Measurements from ENCODE around the gene RBMX. TPM values are rescaled to one million over a fixed set of nuclear protein-coding genes. Genes with fewer than 3 reads are reported as not detected.
A peak's percentile ranks its signal among the peaks of the same experiment; 100 is the strongest.

The RBMX gene
- total and polyA plus RNA-seq, 2 of the 13 experiments (the other 11 are each of a cell fraction or from before 2014, with no cell fraction given): 114 to 254 TPM

DNA sequence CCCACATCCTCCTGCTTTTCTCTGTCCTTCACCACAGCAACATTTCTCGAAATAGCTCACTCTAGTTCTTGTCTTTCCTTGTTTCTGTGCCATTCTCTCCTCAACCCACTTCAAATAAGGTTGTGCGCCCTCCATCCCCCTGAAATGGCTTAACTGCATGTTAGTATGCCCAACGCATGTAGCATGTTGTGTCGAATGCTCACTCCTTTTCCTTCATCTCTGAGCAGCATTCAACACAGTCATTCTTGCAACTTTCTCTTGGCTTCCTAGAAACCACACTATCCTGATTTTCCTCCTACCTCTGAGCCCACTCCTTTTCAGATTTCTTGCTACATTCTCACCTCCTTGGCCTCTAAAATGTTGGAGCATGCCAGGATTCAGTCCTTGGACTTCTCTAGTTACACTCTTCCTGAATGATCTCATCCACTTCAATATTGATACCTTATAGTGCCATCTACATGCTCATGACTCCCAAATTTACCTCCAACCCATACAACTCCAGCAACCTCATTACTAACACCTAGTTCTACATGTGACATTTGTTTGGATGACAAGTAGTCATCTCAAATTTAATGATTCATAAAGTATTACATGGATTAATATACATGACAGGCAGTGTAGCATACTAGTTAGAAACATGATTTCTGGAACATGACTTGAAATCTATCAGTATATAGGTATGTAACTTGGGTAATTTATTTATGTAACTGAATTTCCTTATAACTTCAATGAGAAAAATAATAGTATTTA is 22.3 kb downstream of the RBMX start:
- Histone ChIP-seq H3K27me3 (ENCODE audit: control insufficient read depth in 1 of 2, insufficient read depth in 2 of 2, low read length in 2 of 2) (no peaks in the 10 kb centered on the region), H3K4me2 (ENCODE audit: low read depth, low read length) (no peak overlapping the region), H4K20me1 (ENCODE audit: insufficient read depth, low read length) (no peaks in the 10 kb centered on the region), H3K9ac (ENCODE audit: insufficient read depth, low read depth, low read length) (no peak overlapping the region), H3K4me3 (replicated peaks in 1 of 3; ENCODE audit: insufficient read depth in 1 of 3, low read depth in 2 of 3, low read length in 3 of 3) (no peak overlapping the region), H3K4me1 (ENCODE audit: insufficient read depth, low read length) (no peaks in the 10 kb centered on the region), H3K79me2 (ENCODE audit: insufficient read depth, low read length) (no peaks in the 10 kb centered on the region), H2AFZ (ENCODE audit: low read length) (no peak overlapping the region), H3K36me3 (replicated peaks in 1 of 2; ENCODE audit: control insufficient read depth in 1 of 2, insufficient read depth in 2 of 2, low read length in 2 of 2) (0 out of 5 replicates have a peak, but pooled peaks cover 0 to 1% of the 10 kb centered on the region in 2 experiments), H3K27ac (ENCODE audit: extremely low read length, insufficient read depth, low read length) (no peak overlapping the region), H3K9me3 (ENCODE audit: low read length) (no peaks in the 10 kb centered on the region)
- no peak for ATAC-seq
- BruUV-seq (replicated peaks): no TSS peak
- CTCF ChIA-PET (ENCODE audit: low intra/inter-chr PET ratio, low total read pairs): no interaction called here
- 96% methylated on average over 4 of the region's 4 CpGs for WGBS (ENCODE audit: low lambda C conversion rate)
- FAIRE-seq: peak; percentile 46
- in situ Hi-C loops (cut with HindIII; ENCODE audit: extremely low pct_ligation_motif_present, low pct_unique_long_range_greater_than_20kb): no loop called here
- POLR2A ChIA-PET: no interaction called here
- TF ChIP-seq ZNF792 (CRISPR knock-in tag; IDR thresholded peaks at IDR 0.05) (no peak), RARA (CRISPR knock-in tag; IDR thresholded peaks at IDR 0.05) (no peak), ATAD3A (CRISPR knock-in tag; IDR thresholded peaks at IDR 0.05) (no peak), RNF2 (conservative IDR thresholded peaks at IDR 0.05; ENCODE audit: low read depth) (no peak), RELA (CRISPR knock-in tag; IDR thresholded peaks at IDR 0.05) (no peak), MAFG (CRISPR knock-in tag; IDR thresholded peaks at IDR 0.05) (no peak), ZNF564 (CRISPR knock-in tag; IDR thresholded peaks at IDR 0.05) (no peak), ZMYM2 (CRISPR knock-in tag; IDR thresholded peaks at IDR 0.05) (no peak), RBM22 (optimal IDR thresholded peaks at IDR 0.05; ENCODE audit: low read length) (peak; percentile 63), PHF20 (CRISPR knock-in tag; IDR thresholded peaks at IDR 0.05) (no peak), POLR2G (IDR thresholded peaks at IDR 0.05; ENCODE audit: low read depth, low read length) (peak; percentile 39; the same call in 1 of the 2 replicates), SRY (CRISPR knock-in tag; IDR thresholded peaks at IDR 0.05) (no peak), ZNF569 (CRISPR knock-in tag; IDR thresholded peaks at IDR 0.05; ENCODE audit: borderline replicate concordance) (no peak), ZNF329 (CRISPR knock-in tag; IDR thresholded peaks at IDR 0.05; ENCODE audit: low read depth) (no peak), KDM5A (IDR thresholded peaks at IDR 0.05; ENCODE audit: borderline replicate concordance, low read length) (no peak)
- TF ChIP-seq, protein P1, sequence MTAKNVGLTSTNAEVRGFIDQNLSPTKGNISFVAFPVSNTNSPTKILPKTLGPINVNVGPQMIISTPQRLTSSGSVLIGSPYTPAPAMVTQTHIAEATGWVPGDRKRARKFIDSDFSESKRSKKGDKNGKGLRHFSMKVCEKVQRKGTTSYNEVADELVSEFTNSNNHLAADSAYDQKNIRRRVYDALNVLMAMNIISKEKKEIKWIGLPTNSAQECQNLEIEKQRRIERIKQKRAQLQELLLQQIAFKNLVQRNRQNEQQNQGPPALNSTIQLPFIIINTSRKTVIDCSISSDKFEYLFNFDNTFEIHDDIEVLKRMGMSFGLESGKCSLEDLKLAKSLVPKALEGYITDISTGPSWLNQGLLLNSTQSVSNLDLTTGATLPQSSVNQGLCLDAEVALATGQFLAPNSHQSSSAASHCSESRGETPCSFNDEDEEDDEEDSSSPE (CRISPR knock-in tag; IDR thresholded peaks at IDR 0.05): no peak
- TF ChIP-seq, protein P2, sequence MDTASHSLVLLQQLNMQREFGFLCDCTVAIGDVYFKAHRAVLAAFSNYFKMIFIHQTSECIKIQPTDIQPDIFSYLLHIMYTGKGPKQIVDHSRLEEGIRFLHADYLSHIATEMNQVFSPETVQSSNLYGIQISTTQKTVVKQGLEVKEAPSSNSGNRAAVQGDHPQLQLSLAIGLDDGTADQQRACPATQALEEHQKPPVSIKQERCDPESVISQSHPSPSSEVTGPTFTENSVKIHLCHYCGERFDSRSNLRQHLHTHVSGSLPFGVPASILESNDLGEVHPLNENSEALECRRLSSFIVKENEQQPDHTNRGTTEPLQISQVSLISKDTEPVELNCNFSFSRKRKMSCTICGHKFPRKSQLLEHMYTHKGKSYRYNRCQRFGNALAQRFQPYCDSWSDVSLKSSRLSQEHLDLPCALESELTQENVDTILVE (CRISPR knock-in tag; IDR thresholded peaks at IDR 0.05): no peak
- TF ChIP-seq, protein P3, sequence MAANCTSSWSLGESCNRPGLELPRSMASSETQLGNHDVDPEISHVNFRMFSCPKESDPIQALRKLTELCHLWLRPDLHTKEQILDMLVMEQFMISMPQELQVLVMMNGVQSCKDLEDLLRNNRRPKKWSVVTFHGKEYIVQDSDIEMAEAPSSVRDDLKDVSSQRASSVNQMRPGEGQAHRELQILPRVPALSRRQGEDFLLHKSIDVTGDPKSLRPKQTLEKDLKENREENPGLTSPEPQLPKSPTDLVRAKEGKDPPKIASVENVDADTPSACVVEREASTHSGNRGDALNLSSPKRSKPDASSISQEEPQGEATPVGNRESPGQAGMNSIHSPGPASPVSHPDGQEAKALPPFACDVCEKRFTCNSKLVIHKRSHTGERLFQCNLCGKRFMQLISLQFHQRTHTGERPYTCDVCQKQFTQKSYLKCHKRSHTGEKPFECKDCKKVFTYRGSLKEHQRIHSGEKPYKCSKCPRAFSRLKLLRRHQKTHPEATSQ (CRISPR knock-in tag; IDR thresholded peaks at IDR 0.05; ENCODE audit: borderline replicate concordance): no peak
- intact Hi-C loops (cut with micrococcal nuclease; ENCODE audit: unreplicated experiment): no loop called here
- DNase-seq (ENCODE audit: low spot score): no peak

Data from HepG2 (cell line).